ENCODE data around the gene FCN2.

Gene FCN2

GRCh38 chr9:134887686-134888602 lies 7.3 kb downstream of the FCN2 start:
- DNase-seq (ENCODE audit: low read depth in 2 of 3, low spot score in 2 of 3), result no peak

- no peak for DNase-seq (ENCODE audit: low read depth in 2 of 3, low spot score in 2 of 3)
Observed at GRCh38 chr9:134888603-134889190, 8.1 kb downstream of the FCN2 start.

DNA sequence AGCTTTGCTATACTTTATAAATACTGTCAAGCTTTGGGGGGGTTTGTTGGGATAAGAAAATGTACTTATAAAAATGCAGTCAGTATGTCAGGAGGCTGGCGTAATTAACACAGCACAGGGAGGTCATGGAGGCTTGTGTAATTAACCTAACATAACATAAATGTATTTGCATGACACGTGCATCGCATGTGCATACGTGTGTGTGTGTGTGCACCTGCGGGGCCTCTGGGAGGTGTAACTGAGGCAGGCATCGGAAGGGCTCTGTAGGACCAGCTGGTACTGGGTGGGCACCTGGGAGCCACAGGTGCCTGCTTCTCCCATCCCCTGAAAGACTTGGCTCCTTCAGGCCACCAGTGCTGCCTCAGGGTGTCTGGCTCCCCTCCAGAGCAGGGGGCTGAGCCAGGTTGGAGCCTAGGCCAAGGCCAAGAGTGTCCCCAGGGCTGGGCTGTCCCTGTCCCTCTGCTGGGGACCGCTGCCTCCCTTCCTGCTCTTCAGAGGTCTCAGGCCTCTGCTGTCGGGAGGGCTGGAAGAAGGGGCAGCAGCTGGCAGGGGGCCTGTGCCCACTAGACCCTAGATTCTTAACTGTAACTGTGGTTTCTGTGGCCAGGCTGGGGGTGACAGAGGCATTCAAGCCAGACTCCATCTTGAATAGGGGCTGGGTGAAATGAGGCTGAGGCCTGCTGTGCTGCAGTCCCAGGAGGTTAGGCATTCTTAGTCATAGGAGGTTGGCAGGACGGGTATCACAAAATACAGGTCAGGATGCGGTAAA lies 9.0 kb downstream of the FCN2 start:
- DNase-seq (ENCODE audit: low read depth in 2 of 3, low spot score in 2 of 3), result no peak

- DNase-seq (ENCODE audit: low read depth in 2 of 3, low spot score in 2 of 3), result no peak
Observed at GRCh38 chr9:134890155-134890495, 9.5 kb downstream of the FCN2 start.

DNA sequence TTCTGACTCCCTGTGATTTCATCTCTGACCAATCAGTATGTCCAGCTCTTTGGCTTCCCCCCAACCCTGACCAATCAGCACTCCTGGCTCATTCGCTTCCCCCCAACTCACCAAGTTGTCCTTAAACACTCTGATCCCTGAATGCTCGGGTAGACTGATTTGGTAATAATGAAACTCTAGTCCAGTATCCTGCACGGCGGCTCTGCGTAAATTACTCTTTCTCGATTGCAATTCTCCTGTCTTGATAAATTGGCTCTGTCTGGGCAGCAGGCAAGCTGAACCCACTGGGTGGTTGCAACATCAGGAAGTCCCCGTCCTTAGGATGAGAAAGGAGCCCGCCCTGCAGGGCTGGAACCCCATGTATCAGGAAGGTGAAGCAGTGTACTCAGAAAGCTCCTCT lies 10.4 kb downstream of the FCN2 start:
- DNase-seq (ENCODE audit: low read depth in 2 of 3, low spot score in 2 of 3), result no peak

DNA sequence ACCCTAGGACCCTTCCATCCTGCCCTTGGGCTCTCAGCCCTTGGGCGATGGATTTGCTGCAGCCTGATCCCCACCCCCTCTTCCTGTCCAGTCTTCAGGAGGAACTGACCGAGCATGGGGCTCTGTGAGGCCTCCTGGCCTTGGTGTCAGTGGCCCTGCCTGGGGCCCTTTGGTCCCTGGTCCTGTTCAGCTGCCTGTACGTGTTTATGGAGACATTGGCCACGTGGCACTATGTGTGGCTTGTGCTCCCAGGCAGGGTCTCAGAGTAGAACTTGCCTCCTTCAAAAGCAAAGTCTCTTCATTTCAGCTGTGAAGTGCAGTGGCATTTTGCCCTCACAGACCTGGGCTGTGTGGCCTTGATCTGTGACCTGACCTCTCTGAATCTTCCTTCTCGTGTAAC lies 11.1 kb downstream of the FCN2 start:
- DNase-seq (ENCODE audit: low read depth in 2 of 3, low spot score in 2 of 3), result no peak

- DNase-seq (ENCODE audit: low read depth in 2 of 3, low spot score in 2 of 3), result no peak
Observed at GRCh38 chr9:134892221-134892620, 11.6 kb downstream of the FCN2 start.

DNA sequence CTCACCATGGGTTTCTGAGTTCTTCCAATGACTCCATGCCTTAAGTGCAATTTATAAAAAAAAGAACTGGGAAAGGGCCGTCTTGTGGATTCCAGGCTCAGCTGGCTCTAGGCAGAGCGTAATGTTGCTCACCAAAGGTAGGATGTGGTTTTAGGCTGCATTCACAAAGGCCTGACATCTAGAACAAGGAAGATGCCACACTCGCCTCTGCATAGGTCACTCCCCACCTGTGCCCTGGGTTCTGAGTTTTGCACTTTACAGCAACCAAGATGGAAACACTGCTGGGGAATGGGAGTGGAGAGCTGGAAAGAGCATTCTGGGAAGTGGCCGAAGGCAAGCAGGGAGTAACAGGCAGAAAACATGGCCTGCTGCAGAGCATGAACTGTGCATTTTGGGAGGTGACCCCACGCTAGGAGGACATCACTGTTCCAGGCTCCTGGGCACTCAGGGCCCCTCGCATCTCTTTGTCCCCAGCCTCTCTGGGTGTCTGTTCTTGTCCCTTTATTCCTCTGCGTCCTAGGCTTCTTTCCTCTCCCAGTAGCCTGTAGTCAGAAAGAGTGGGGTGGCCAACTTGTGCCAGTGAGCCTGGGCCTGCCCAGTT lies 12.3 kb downstream of the FCN2 start:
- DNase-seq (ENCODE audit: low read depth in 2 of 3, low spot score in 2 of 3), result no peak

DNA sequence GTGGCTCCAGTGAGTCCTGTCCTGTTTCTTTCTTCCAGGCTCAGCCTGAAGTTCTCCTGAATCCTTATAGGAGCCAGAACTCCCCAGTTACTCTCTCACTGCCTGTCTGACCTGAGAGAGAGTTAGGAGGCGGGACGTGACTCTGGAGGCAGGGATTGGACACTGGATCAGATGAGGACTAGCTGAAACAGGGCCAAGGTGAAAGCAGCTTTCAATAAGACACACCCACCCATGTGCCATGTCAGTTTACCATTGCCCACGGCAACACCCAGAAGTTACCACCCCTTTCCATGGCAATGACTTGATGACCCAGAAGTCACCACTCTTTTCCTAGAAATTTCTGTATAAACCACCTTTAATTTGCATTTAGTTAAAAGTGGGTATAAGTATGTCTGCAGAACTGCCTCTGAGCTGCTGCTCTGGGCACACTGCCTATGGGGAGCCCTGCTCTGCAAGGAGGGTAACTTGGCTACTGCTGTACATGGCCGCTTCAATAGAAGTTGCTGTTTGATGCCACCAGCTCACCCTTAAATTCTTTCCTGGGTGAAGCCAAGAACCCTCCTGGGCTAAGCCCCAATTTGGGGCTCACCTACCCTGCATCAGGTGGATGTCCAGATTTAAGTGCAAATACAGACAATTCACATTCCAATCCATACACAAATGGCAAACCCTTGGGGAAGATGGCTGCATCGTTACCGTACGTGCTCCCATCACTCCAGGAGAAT lies 13.7 kb downstream of the FCN2 start:
- DNase-seq (ENCODE audit: low read depth in 2 of 3, low spot score in 2 of 3), result no peak

DNA sequence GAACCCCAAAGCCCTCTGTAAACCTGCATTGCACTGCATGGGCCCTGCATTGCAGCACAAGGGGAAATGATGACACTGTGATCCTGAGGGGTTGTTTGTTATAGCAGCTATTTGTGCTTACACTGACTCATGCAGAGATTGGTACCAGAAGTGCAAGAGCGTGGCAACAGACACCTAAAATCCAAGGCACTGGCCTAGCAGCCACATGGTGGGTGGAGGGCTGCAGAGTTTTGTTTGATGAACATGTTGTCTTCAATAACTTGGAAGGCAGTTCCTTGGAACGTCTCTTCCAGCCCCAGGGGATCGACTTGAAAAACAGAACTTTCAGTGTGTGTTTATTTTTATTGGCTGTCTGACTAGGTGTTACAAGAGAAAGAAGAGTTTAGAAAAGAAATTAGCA lies 14.5 kb downstream of the FCN2 start:
- no peak for DNase-seq (ENCODE audit: low read depth in 2 of 3, low spot score in 2 of 3)

GRCh38 chr9:134895567-134895907 lies 14.9 kb downstream of the FCN2 start:
- no peak for DNase-seq (ENCODE audit: low read depth in 2 of 3, low spot score in 2 of 3)

DNA sequence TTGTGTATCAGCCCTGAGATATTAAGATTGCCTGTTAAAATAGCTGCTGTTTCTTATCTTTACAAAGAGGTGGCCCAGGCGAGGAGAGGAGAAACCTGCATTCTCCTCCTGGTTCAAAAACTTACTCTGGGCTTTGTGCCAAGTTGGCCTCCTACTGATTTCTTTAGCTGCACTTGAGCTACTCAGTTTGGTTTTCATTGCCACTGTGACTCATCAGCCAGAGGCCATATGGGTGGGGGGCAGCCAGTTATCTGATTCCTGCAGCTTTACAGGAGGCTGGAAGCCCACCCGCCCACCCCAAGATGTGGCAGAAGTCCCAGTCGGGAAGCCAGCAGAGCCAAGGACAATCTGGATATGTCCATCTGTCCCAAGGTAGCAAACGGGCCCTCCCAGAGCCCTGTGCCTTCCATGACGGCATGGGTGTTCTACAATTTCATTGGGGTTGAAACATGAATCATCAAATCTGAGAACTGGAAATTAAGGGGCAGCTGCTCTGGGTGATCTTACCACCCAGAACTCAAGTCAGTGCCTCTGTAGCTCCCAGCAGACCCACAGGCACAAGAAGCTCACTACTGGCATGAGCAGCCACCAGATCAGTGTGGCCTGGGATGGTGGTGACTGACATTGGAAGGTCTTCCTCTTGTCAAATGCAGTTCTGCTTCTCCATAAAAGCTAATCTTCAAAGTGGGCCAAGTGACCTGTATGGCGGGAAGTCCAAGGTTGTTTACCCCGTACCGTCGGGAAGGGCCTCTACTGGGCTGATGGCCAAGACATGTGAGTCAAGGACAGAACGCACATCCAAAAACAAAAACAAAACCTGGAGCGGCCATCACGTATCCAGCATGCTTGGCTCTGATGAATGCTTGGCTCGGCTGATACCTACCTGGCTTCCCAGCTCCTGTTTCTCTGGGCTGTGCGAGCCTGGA lies 15.6 kb downstream of the FCN2 start:
- DNase-seq (ENCODE audit: low read depth in 2 of 3, low spot score in 2 of 3), result no peak

DNA sequence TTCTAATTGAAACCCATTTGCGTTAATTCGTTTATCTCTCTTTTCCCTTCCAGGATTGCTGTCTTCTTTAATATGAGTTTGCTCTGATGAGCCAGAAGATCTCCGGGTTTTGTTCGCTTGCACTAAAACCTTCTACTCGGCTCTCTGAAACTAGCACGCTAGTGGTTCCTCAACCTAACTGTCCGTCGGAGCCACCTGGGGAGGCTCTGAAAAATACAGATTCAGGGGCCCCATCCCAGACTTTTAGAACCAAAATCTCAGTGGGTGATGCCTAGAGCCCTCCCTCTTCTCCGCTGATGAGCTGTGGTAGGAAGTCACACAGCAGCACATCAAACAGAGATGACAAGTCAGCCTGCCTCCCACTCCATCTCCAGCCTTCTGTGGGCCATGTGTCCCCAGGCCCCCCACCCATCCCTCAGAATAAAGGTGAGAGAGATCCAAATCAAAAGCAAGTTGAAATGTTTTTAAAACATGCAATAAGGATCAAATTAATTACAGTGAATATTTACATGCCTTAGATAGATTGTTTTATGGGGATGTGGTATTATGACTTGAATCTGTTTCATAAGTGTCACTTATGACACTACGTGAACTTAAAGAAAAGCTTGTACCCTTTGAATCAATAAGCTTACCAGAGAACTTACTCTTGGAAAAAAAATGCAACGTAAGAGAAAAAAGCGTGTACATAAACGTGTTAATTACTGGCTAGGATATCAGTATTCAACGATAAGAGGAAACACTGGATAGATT lies 16.4 kb downstream of the FCN2 start:
- DNase-seq (ENCODE audit: low read depth in 2 of 3, low spot score in 2 of 3), result no peak

DNA sequence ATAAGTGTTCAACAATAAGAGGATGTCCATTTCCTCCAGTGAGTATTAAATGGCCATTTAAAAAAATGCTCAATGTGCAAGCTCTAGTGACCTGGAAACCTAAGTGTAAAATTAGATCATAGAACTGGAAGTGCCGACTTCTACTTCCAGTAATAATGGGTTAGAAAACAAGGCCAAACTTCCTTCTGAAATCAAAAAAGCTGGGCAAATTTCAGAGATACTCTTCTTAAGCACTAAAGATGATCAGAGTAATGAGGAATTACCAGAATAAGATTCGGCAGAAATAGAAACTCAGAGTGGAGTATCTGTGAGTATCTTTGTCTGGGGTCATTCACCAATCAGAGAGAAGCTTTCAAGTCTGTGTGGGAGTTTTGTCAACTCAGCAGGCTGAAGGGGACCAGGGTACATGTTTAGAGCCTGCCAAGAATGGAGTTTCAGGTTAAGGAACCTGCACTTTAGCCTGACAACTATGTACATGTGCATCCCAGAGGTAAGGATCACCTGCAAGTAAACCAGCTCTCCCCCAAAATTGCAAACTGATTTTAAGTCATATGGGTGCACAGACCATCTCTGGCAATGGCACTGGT lies 17.1 kb downstream of the FCN2 start:
- DNase-seq (ENCODE audit: low read depth in 2 of 3, low spot score in 2 of 3), result no peak

DNA sequence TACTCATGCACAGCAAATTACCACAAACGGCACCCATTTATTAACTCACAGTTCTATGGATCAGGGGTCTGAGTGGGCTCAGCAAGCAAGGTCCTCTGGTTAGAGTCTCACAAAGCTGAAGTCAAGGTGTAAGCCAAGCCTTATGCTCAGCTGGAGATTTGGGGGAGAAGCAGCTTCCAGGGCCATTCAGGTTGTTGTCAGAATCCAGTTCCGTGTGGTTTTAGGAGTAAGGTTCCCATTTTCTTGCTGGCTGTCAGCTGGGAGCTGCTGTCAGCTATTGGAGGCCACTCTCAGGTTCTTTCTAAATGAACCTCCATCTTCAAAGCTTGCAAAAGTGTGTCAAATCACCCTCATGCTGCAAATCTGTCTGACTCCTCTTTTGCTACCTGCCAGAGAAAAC lies 17.7 kb downstream of the FCN2 start:
- no peak for DNase-seq (ENCODE audit: low read depth in 2 of 3, low spot score in 2 of 3)

DNA sequence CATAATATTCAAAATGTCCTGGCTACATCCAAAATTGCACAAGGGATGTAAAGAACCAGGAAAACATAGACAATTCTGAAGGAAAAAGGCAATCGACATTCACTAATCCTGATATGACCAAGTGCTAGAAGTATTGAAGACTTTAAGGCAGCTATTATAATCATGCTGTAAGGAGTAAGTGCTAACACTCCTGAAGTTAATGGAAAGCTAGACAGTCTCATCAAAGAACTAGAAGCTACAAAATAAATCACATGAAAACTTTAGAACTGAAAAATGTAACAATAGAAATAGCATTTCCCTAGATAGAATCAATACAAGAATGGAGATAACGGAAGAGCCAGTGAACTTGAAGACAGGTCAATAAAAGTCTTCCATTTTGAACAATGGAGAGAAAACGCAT lies 18.6 kb downstream of the FCN2 start:
- DNase-seq (ENCODE audit: low read depth in 2 of 3, low spot score in 2 of 3), result no peak

- DNase-seq (ENCODE audit: low read depth in 2 of 3, low spot score in 2 of 3), result no peak
Observed at GRCh38 chr9:134899818-134900217, 19.2 kb downstream of the FCN2 start.

DNA sequence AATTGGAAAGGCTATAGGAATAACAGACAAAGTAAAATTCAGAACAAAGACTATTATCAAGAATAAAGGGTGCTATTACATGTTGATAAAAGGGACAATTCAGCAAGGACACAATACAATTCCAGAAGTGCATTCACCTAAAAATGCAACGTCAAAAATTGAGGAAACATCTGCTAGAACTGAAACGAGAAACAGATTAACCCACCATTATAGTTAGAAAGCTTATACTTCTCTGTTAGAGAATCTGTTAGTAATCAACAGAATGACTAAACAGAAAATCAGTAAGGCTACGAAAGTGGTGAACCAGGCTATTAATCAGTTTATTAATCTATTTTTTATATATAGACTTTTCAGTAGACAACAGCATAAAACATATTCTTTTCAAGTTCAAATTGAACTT lies 22.3 kb downstream of the FCN2 start:
- no peak for DNase-seq (ENCODE audit: low read depth in 2 of 3, low spot score in 2 of 3)
